Hippocampal formation (tissue), 2 donors: ENCODE results near the gene NETO2.
"Not testable (repeated sequence)": the region's sequence is repeated elsewhere in the genome, so short reads cannot be mapped to it uniquely, and the experiment has no call there.

Experiments
- DNase-seq, 2 donors: peaks; one replicate each; lab custom pipeline; 2025; lab: John Stamatoyannopoulos, UW

NETO2 gene

DNA sequence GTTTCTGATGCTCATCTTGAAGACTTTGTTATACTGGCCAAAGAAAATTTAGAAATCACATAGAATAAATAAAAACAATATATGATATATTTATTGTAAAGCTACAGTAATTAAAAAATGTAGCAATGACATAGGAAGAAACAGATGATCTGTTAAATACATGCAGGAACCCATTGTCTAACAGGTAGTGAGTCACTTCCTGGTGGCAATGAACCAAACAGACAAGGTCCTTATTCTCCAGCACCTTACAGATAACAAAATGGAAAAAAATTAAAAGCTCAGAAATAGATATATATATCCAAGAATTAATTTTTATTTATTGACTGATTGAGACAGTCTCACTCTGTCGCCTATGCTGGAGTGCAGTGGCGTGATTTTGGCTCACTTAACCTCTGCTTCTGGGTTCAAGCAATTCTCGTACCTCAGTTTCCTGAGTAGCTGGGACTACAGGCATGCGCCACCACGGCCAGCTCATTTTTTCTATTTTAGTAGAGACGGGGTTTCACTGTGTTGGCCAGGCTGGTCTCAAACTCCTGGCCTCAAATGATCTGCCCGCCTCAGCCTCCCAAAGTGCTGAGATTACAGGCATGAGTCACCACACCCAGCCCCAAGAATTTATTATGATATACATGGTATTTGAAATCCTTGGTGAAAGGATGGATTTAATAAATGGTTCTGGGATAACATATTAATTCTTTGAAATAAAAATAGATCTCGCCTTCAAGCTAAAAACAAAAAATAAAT is 7.5 kb downstream of the NETO2 start:
- DNase-seq: no peak

- no peak for DNase-seq
Observed at GRCh38 chr16:47134550-47134949, 9.2 kb downstream of the NETO2 start.

- DNase-seq: no peak
Observed at GRCh38 chr16:47132308-47132707, 11.4 kb downstream of the NETO2 start.

GRCh38 chr16:47129755-47130435 is 13.8 kb downstream of the NETO2 start:
- no peak for DNase-seq

- no peak for DNase-seq
Observed at GRCh38 chr16:47127541-47127940, 16.2 kb downstream of the NETO2 start.

DNA sequence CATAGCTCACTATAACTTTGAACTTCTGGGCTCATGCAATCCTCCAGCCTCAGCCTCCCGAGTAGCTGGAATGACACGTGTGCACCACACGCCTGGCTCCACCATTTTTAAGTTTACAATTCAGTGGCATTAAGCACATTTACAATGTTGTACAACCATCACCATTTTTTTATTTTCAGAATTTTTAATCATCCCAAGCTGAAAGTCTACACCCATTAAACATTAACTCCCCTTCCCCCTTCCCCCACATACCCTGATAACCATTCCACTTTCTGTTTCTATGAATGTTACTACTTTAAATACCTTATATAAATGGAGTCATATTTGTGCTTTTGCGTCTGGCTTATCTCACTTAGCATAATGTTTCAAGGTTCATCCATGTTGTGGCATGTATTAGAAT is 18.0 kb downstream of the NETO2 start:
- DNase-seq: no peak

DNA sequence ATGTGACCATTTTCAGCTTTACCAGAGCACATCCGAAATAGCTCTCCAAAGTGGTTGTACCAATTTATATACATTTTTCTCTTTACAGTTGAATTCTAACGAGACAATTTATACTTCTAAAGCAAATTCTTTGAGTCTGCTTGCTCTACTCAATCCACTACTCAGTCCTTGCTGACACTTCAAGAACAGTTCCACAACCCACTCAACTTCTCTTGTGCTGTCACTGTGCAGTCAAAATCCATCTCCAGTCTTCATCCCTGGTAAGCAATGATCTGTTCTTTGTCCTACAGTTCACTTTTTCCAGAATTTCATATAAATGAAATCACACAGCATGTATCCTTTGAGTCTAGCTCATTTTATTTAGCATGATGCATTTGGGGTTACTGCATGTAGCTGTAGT is 30.6 kb downstream of the NETO2 start:
- DNase-seq: no peak

DNA sequence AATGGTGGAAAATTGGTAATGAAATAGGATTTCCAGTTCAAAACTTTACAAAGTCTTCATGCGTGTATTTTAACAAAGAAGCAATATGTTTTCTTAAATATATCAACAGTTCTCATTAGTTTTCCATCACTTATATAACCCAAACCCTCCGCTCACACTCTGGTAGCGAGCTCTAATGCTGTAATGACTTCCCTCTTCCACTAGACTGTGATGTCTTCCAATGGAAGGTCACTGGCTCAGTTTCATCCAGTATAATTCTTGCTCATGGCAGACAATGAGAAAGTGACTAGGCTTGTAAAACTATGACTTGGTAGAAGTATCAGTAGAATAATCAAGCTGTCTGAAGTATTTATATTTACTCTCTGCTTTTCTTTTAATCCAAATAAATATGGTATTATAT is 32.8 kb downstream of the NETO2 start:
- no peak for DNase-seq

DNA sequence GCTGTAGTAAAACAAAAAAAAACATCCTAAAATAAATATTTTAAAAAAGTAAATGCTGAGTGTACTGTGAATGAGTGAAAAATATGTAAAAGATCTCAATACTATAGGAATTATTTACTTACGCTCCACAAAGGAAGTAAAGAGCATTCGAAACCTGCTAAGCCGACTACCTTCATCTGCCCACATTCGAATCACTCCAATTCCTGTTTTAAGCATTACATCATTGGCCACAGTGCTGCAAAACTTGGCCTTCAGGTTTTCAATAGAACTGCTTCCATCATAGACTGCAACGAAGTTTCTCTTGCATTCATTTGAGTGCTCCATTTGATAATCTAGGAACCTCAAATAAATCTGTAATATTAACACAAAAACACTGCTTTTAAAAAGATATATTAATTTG is 34.4 kb downstream of the NETO2 start:
- DNase-seq: no peak

DNA sequence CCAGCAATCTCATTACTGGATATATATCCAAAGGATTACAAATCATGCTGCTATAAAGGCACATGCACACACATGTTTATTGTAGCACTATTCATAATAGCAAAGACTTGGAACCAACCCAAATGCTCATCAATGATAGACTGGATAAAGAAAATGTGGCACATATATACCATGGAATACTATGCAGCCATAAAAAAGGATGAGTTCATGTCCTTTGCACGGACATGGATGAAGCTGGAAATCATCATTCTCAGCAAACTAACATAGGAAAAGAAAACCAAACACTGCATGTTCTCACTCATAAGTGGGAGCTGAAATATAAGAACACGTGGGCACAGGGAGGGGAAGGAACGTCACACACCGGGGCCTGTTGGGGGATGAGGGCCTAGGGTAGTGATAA is 40.8 kb downstream of the NETO2 start:
- not testable (repeated sequence) for DNase-seq

DNA sequence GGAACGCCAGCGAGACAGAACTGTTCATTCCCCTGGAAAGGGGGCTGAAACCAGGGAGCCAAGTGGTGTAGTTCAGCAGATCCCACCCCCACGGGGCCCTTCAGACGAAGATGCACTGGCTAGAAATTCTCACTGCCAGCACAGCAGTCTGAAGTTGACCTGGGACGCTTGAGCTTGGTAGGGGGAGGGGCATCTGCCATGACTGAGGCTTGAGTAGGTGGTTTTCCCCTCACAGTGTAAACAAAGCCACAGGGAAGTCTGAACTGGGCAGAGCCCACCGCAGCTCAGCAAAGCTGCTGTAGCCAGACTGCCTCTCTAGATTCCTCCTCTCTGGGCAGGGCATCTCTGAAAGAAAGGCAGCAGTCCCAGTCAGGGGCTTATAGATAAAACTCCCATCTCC is 46.6 kb downstream of the NETO2 start:
- DNase-seq: not testable (repeated sequence)

- DNase-seq: no peak
Observed at GRCh38 chr16:47096297-47096696, 47.4 kb downstream of the NETO2 start.

DNA sequence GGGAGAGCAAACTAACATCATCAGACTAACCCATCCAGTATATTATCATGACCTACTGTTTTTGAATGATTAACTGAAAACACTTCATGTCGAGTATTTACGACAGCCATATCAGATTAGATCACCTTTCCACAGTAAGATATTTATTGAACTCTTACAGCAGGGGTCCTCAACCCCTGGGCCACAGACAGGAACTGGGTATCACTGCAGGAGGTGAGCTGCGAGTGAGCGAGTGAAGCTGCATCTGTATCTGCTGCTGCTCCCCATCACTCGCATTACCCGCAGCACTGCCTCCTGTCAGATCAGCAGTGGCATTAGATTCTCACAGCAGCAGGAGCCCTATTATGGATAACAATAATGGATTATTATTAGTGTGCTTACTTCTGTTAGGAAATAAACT is 59.5 kb downstream of the NETO2 start:
- no peak for DNase-seq

GRCh38 chr16:47082099-47082865 is 61.5 kb downstream of the NETO2 start:
- no peak for DNase-seq

DNA sequence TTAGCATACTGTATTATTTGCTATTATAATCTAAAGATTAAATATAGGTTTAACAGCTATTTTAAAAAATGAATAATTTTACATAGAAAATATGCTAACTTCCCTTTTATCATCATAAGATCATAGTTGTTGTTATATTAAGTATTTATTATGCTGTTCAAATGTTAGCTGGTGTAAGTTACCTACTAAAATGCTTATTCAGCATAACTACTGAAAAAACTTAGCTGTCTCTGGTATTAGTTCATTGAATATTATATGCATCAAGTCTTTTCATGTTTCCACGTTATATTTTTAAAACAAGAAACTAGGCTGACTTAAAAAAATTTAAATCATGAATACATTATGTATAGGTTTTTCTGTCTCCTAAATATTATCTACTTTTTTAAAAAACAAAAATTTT is 62.6 kb downstream of the NETO2 start:
- DNase-seq: no peak

DNA sequence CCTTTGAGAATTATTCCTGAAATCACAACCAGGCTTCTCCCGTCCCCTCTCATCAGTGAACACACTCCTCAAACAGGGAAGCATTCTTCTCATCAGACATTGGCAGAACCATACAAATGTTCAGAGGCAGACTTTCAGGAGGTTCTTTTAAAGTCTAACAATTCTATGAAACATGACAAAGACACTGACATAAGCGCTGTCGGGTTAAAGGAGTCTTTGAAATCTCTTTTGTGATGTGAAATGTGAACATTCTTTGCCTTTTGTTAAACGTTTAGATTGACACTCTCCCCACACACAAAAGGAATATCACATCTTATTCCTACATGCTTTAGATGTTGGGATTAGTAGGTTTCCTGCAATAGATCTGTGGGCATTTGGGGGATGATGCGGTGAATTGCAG is 63.9 kb downstream of the NETO2 start:
- DNase-seq: no peak

DNA sequence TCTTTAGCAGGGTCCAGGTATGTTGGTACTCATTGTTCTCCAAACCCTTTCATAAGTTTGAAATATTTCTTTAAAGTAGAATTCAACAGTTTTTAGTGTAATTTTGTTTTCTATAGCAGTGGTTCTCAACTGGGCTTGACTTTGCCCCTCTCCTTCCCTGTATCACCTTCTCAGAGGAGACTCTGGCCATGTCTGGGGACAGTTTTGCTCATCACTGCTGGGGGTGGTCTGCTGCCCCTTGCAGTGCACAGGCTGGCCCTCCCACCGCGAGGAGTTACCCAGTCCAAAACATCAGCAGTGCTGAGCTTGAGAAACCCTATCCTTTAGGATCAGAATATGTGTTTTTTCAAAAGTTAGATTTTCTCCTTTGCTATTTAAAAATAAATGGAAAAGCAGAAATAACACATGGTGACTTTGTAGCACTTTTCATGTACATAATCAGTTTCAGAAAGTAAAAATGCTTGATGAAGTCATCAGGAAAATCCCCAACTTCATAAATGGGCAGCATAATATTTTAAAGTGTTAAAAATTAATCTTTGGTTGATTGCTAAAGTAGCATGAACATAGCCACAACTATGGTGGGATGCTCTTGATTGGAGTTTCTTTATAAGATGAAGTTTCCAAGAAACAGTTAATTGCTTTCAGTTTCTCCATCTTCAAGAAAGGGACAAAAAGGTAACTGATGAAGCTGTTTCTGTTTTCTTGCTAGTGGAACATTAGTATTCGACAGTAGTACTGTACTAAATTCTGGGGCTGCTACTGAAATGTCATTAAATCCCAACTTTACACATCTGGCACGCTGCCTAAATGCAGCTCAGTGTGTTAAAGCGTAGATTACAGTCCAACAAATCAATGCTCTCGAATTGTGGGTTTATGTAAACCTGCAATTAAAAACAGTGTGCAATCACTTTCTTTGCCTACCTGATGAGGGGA is 70.3 kb downstream of the NETO2 start:
- no peak for DNase-seq

DNA sequence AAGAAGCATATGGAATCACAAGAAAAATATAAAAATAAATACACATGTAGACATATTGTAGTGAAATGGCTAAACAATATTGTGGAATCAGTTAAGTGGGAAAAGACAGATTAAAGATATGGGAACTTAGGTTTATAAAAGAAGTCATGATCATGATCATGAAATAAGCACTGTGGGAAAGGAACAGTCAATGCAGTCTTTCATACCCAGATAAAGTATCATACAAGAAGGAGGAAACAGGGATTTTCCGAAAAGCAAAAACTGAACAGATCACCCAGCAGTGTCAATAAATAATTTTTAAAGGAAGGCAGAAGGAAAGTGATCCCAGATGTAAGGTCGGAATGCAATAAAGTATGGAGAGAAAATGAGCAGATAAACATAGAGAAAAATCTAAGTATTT is 71.6 kb downstream of the NETO2 start:
- DNase-seq: no peak

DNA sequence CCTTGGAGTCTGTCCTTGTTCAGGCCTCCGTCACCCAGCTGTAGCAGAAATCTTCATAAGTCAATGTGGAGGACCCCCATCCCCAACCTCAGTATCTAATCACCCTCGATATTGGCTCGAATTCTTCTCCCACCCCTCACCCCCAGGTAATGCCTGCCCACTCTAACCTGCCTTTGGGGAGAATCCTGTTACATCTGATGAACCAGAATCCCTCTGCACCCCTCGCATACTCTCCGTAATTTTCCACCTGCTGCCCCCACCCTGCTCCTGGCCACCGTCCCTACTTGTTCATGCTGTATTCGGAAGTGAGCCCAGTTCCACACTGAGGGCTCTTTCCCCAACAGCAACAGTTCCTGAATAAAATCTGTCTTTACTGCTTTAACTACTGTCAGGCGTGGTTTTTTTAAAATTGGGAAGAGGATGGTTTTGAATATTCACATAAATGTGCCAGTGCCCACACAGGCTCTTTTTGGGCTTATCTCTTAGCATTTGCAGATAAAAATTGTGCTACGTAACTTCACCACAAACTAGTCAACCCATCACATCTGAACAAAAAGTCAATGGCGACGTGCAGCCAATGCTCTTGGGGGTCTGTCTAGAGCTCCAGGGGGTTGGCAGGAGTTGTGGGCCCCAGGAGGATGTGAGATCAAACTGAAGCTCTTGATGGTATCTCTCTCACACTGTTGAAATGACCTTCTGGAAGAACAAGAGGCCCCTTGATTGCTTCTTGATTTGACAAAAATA is 73.7 kb downstream of the NETO2 start:
- no peak for DNase-seq

GRCh38 chr16:47069313-47069712 is 74.4 kb downstream of the NETO2 start:
- no peak for DNase-seq

- no peak for DNase-seq
Observed at GRCh38 chr16:47067203-47067602, 76.5 kb downstream of the NETO2 start.
